GM18520 (cell line): ENCODE data around the gene CYLD.

Experiments
- ATAC-seq: cut with Tn5 transposase; IDR thresholded peaks from one replicate; pipeline ENCODE4 v1.9.1; 2021; ENCODE audit not compliant: unreplicated experiment

CYLD gene

GRCh38 chr16:50737420-50737959, 4.4 kb upstream of the CYLD start:
- no peak for ATAC-seq

GRCh38 chr16:50739031-50739430, 2.9 kb upstream of the CYLD start:
- no peak for ATAC-seq

GRCh38 chr16:50740736-50741135, 1.1 kb upstream of the CYLD start:
- ATAC-seq, result no peak

- no peak for ATAC-seq
These were observed 583 bp upstream of the CYLD start for GRCh38 chr16:50741225-50741780.

GRCh38 chr16:50742576-50743200, 802 bp downstream of the CYLD start:
- ATAC-seq, result no peak

- ATAC-seq, result no peak
These were observed 1.8 kb downstream of the CYLD start for GRCh38 chr16:50743581-50744225.

GRCh38 chr16:50744881-50745280, 3.0 kb downstream of the CYLD start:
- ATAC-seq, result no peak

GRCh38 chr16:50745940-50746339, 4.1 kb downstream of the CYLD start:
- no peak for ATAC-seq

GRCh38 chr16:50747207-50747956, 5.5 kb downstream of the CYLD start:
- peak; percentile 34 for ATAC-seq

- no peak for ATAC-seq
These were observed 9.6 kb downstream of the CYLD start for GRCh38 chr16:50751528-50751927.

GRCh38 chr16:50752471-50753235, 10.8 kb downstream of the CYLD start:
- ATAC-seq, result no peak

GRCh38 chr16:50756473-50756872, 14.6 kb downstream of the CYLD start:
- no peak for ATAC-seq

- no peak for ATAC-seq
These were observed 19.4 kb downstream of the CYLD start for GRCh38 chr16:50761267-50761666.

- no peak for ATAC-seq
These were observed 20.4 kb downstream of the CYLD start for GRCh38 chr16:50762241-50762640.

GRCh38 chr16:50763211-50763610, 21.3 kb downstream of the CYLD start:
- ATAC-seq, result no peak

GRCh38 chr16:50765260-50765659, 23.4 kb downstream of the CYLD start:
- ATAC-seq, result no peak

GRCh38 chr16:50765861-50766260, 24.0 kb downstream of the CYLD start:
- no peak for ATAC-seq

GRCh38 chr16:50767197-50767596, 25.3 kb downstream of the CYLD start:
- no peak for ATAC-seq

GRCh38 chr16:50771366-50771765, 29.5 kb downstream of the CYLD start:
- no peak for ATAC-seq

- no peak for ATAC-seq
These were observed 32.5 kb downstream of the CYLD start for GRCh38 chr16:50774405-50774804.

- no peak for ATAC-seq
These were observed 33.1 kb downstream of the CYLD start for GRCh38 chr16:50774960-50775359.
